Esophagus (tissue), 2 donors: ENCODE results near the gene RBMS2. TPM values are rescaled to one million over a fixed set of nuclear protein-coding genes. Genes with fewer than 3 reads are reported as not detected.

Experiments used
- H3K27ac ChIP-seq, 2 donors: one replicate each; pipeline ENCODE4 v1.5.1; 2013; ENCODE audit warnings: low read depth in 2 of 2, mild to moderate bottlenecking in 2 of 2, inconsistent platforms in 1 of 2, low read length in 1 of 2, moderate library complexity in 1 of 2
- H3K27me3 ChIP-seq, 2 donors: one replicate each; pipeline ENCODE4 v1.6.1; 2013; ENCODE audit warnings: low read length in 2 of 2, control low read depth in 1 of 2, mild to moderate bottlenecking in 1 of 2; ENCODE audit not compliant: insufficient read depth in 2 of 2, control insufficient read depth in 1 of 2
- H3K36me3 ChIP-seq, 2 donors: one replicate each; pipeline ENCODE4 v1.6.1; 2013; ENCODE audit warnings: low read length in 1 of 2; ENCODE audit not compliant: control insufficient read depth in 2 of 2, insufficient read depth in 2 of 2
- H3K4me1 ChIP-seq, 2 donors: one replicate each; pipeline ENCODE4 v1.6.1; 2013; ENCODE audit warnings: low read length in 1 of 2; ENCODE audit not compliant: control insufficient read depth in 2 of 2, insufficient read depth in 2 of 2
- H3K4me3 ChIP-seq, 2 donors: one replicate each; pipeline ENCODE4 v1.5.1; 2013; ENCODE audit warnings: low read length in 2 of 2, mild to moderate bottlenecking in 2 of 2, low read depth in 1 of 2, moderate library complexity in 1 of 2
- H3K9me3 ChIP-seq, 2 donors: one replicate each; pipeline ENCODE4 v1.6.1; 2013; ENCODE audit warnings: mild to moderate bottlenecking in 2 of 2, low read depth in 1 of 2, low read length in 1 of 2, moderate library complexity in 1 of 2; ENCODE audit not compliant: control insufficient read depth in 2 of 2, insufficient read depth in 1 of 2
- whole genome bisulfite sequencing, 2 donors: extraction: QIAGEN DNeasy Blood & Tissue Kit; methylation state at CpG; one replicate each; pipeline ENCODE4 v1.1.7; 2013; 5-methylcytosine and 5-hydroxymethylcytosine counted together
- polyA plus RNA-seq, 2 donors: library from polyadenylated mRNA; stranded (reverse); fragments of 200-250 nt; gene quantifications; one replicate each; pipeline ENCODE4 v1.2.3, GENCODE V29; 2013
- donor health status: healthy with polysubstance abuse.
- donor health status: Bipolar disorder and iron deficiency.

Gene RBMS2
- polyA plus RNA-seq, 2 donors = 3.4 to 6.7 TPM

DNA sequence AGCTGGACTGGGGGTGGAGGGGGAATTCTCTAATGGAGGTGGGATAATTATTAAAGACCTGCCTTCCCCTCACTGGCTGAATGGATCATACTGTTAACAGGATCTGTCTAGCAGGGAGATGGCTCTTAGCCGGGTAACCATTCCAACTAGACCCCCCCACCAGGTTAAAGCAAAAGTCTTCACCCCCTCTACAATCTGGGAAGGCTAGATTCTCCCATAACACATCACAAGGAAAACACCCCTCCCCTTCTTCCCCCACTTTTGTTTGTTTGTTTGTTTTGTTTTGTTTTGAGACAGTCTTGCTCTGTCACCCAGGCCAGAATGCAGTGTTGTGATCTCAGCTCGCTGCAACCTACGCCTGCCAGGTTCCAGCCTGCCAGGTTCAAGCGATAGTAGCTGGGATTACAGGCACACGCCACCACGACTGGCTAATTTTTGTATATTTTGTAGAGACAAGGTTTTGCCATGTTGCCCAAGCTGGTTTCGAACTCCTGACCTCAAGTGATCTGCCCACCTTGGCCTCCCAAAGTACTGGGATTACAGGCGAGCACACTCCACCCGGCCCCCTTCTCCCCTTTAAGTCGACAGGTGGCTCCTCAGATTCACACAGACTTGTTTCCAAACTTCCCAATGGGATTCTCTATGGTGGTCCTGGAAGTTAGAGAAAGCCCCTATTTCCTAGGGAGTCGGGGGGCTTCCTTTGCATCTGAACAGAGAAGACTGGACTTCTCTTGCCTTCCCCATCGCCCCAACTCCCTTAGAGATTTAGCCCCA, 112.0 kb downstream of the RBMS2 start:
- Histone ChIP-seq H3K27me3 (no peaks in the 10 kb centered on the region), H3K27ac (peak overlapping the region; percentile 97 to 100), H3K36me3 (peaks cover 2 to 6% of the 10 kb centered on the region in 2 donors), H3K9me3 (no peaks in the 10 kb centered on the region), H3K4me1 (peaks cover 2 to 17% of the 10 kb centered on the region in 2 donors), H3K4me3 (peak overlapping the region; percentile 76 to 83)
- WGBS, 2 donors = 32 to 33% methylated on average over 12 of the region's 12 CpGs

DNA sequence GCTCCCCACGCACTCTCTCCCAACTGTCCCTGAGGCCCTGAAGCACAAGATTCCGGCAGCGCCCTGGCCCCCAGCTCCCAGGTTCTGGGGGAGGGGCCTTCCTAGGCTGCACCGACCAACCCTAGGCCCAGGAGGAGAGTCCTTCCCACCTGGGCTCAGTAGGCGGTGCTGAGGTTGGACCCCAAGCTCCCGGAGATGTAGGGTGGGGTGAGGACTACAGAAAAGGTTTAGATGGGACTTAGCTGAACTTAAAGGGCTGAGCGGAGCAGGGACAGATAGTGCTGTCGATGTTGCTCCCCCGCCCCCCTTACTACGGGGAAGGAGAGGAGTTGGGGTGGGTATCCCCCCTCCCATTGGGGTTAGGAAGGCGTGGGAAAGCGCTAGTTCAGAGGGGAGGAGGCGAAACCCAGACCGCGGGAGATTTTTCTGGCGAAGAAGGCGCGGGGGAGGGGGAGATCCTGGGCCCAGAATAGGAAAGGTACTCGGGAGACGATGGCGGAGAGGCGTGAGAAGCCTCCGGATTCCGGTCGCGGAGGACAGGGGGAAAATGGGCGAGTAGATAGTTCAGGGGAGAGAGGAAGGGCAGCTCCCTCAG, 112.7 kb downstream of the RBMS2 start:
- peak overlapping the region; percentile 97 to 100 for H3K27ac ChIP-seq
- peaks cover 2 to 17% of the 10 kb centered on the region in 2 donors for H3K4me1 ChIP-seq
- peak overlapping the region; percentile 76 to 83 for H3K4me3 ChIP-seq
- 2 to 3% methylated on average over 27 of the region's 27 CpGs for WGBS, 2 donors
- no peaks in the 10 kb centered on the region for H3K27me3 ChIP-seq
- no peaks in the 10 kb centered on the region for H3K9me3 ChIP-seq
- peaks cover 6 to 7% of the 10 kb centered on the region in 2 donors for H3K36me3 ChIP-seq

DNA sequence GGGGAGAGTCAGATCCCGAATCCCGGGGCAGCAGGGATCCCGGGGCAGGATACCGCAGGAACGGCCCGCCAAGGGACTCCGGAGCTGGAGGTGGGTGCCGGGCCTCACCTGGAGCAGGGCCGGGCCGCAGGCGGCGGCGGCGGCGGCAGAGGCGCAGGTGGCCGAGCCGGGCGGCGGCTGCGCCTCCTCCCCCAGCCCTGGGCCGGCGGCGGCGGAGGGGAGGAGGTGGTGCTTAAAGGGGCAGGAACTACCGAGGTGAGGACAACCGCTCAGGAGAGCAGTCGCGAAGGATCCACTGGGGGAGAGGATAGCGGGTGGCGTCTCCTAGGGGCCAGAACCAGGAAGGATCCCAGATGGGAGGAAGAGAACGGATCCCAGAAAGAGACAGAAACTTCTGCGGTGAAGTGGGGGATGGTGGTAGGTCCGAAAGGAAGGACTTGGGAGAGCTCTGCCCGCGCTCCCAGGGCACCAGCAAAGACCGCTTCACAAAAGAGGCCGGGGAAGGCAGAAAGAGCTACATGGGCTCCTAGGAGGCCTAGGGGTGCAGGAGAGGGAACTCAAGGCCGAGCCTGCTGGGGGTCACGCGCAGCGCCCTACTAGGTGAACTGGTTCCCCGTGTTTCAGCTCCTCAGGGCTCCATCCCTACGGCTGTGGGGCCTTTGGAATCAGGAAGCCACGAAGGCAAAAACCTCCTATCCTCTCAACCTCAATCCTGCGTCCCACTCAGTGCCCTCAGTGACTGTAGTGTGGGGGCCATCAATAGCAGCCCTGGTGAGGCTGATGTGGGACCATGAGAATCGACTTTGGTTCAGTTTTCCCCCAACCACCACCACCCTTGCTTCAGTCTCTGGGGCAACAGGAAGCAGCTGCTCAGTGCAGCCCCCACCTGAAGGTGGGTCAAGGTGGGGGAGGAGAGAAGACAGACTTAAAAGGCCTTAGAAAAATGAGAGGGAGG, 113.5 kb downstream of the RBMS2 start:
- H3K27me3 ChIP-seq = no peaks in the 10 kb centered on the region
- 1% methylated on average over 41 to 47 of the region's 47 CpGs for WGBS, 2 donors
- H3K9me3 ChIP-seq = no peaks in the 10 kb centered on the region
- peaks cover 6 to 10% of the 10 kb centered on the region in 2 donors for H3K36me3 ChIP-seq
- peak overlapping the region; percentile 97 to 100 for H3K27ac ChIP-seq
- peaks cover 2 to 17% of the 10 kb centered on the region in 2 donors for H3K4me1 ChIP-seq
- peak overlapping the region; percentile 76 to 83 for H3K4me3 ChIP-seq

DNA sequence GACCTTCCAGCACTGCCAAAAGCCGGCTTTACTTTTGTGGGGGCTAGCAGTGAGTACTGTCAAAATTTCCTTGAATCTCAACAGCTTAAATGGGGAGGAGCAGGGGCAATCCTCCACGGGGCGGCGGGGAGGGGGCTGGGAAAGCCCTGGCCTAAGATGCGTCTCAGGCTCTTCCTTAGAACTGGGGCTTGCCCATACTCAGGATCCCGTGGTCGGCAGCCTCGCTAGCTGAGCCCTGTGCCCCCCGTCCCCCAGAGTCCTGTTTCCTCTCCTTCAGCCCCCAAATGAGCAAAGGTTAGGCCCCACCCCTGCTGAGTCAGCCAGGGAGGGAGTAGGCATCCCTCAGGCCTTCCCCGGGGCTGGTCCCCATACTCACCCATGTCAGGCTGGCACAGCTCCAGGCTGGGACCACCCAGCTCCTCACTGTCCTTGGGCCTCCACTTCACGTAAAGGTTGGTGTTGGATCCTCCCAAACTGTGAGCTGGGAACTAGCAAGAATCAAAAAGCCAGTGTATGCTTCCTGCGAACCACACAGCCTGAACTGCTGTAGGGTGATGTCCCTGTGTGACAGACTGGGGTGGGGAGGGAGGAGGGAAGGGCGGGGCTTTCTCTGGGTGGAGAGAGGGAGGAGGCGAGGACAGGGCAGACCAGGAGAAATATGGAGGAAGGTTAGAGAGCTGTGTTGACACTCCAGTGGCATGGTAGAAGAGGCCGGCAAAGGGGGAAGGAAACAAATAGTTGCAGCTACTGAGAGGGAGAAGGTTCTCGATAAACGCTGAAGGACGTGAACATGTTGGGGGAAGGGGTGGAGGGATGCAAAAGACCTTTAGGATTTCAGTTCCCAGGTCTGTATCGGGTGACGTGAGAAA, 114.4 kb downstream of the RBMS2 start:
- H3K27me3 ChIP-seq = no peaks in the 10 kb centered on the region
- WGBS, 2 donors = 0 to 1% methylated on average over 20 of the region's 20 CpGs
- H3K36me3 ChIP-seq = peaks cover 6 to 10% of the 10 kb centered on the region in 2 donors
- H3K27ac ChIP-seq = peak overlapping the region; percentile 97 to 100
- H3K9me3 ChIP-seq = no peaks in the 10 kb centered on the region
- H3K4me3 ChIP-seq = peak overlapping the region; percentile 76 to 83
- peaks cover 0 to 12% of the 10 kb centered on the region in 2 donors for H3K4me1 ChIP-seq

DNA sequence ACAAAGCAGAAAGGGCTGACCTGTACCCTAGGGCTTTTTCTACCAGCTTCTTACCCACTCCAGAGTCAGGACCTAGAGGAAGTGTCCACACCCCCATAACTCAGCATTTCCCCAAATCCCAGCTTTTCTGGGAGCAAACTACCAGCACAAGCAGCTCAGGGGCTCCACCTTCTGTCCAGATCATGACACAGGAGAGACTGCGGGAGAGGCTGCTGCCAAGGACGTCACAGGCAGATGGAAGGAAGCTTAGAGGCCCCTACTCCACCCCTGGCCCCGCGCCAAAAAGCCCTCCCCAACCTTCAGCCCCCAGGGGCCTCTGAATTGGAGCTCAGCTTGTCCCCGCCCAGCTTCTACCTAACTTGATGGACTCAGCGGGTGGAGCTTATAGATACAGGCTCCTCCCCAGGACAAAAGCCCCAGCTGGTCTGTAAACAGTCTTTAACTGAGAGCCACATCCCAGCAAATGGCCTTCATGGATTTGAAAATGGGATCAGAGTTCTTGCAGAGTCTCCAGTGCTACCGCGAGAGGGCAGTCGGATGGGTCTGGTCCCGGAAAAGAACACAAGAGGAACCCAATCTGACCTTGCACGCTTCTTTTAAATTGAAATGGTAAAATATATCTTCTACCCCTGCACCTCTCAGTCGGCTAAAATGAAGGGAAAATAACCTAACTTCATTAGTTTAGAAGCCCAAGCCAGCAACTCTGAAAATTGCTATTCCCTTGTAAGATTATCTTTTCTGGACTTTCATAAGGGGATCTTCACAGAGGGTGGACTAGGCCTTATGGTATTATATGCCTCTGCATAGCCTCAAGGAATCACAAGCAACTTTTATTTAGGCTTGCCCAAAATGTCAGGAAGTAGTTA, 115.3 kb downstream of the RBMS2 start:
- 1 to 3% methylated on average over 12 of the region's 12 CpGs for WGBS, 2 donors
- no peaks in the 10 kb centered on the region for H3K27me3 ChIP-seq
- peaks cover 6 to 14% of the 10 kb centered on the region in 2 donors for H3K36me3 ChIP-seq
- H3K9me3 ChIP-seq = no peaks in the 10 kb centered on the region
- H3K4me1 ChIP-seq = peaks cover 0 to 12% of the 10 kb centered on the region in 2 donors
- H3K27ac ChIP-seq = peak overlapping the region; percentile 97 to 100
- H3K4me3 ChIP-seq = peak overlapping the region; percentile 76 to 83

DNA sequence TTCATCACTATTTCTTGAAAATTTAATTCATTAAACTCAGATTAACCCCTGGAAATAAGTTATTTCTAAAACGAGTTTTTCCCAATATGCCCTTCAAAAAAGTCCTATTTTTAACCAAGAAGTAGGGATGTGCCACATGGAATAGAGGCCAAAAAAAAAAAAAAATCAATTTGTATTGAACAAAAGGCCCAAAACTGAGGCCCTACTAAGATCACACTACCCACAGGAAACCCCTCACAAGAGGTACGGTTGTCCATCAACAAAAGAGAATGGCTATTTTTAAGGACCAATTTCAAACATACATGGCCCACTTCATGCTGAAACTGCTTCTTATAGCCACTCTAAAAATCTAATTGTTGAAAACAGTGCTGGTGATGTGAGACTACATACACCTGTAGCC, 116.0 kb downstream of the RBMS2 start:
- peaks cover 0 to 11% of the 10 kb centered on the region in 2 donors for H3K4me1 ChIP-seq

DNA sequence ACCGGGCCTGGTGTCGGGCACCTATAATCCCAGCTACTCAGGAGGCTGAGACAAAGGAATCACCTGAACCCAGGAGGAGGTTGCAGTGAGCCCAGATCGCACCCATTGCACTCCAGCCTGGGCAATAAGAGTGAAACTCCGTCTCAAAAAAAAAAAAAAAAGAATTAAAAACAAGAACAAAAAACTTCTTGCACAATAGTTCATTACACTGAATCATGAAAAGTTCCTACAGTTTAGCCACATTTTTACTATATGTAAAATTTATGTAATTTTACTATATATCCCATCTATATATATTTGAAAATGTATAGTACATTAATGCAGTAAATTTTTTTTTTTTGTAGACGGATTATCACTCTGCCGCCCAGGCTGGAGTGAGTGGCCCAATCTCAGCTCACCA, 119.6 kb downstream of the RBMS2 start:
- peaks cover 14 to 26% of the 10 kb centered on the region in 2 donors for H3K36me3 ChIP-seq
- whole genome bisulfite sequencing, 2 donors = 78 to 88% methylated on average over 6 of the region's 6 CpGs

More for the DNA sequence above, 116.0 kb downstream of the RBMS2 start:
- 50 to 55% methylated on average over 2 of the region's 2 CpGs for WGBS, 2 donors
- Histone ChIP-seq H3K36me3 (peaks cover 9 to 21% of the 10 kb centered on the region in 2 donors), H3K4me3 (no peak overlapping the region), H3K9me3 (no peaks in the 10 kb centered on the region), H3K27me3 (no peaks in the 10 kb centered on the region), H3K27ac (no peak overlapping the region)

DNA sequence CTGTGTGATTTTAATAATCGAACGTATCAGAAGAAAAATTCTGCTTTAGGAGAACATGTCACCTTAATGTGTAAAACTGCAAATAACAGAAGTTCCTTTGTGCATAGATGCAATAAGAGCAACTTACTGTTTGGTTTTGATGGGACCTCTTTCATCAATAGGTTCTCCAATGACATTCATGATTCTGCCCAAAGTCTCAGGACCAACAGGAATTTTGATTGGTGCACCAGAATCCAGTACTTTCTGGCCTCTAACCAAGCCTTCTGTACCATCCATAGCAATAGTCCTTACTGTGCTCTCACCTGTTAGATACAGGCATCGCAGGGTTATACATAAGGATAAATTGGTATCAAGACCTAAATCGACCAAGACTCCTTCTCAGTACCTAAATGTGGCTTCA, 123.0 kb downstream of the RBMS2 start:
- H3K27me3 ChIP-seq = no peaks in the 10 kb centered on the region
- peak overlapping the region in 1 of 2 donors; percentile 85 for H3K27ac ChIP-seq
- no peaks in the 10 kb centered on the region for H3K4me1 ChIP-seq
- 32 to 33% methylated on average over 4 of the region's 4 CpGs for WGBS, 2 donors
- peak overlapping the region; percentile 86 to 99 for H3K4me3 ChIP-seq
- no peaks in the 10 kb centered on the region for H3K9me3 ChIP-seq
- H3K36me3 ChIP-seq = peaks cover 8 to 19% of the 10 kb centered on the region in 2 donors

More for the DNA sequence above, 119.6 kb downstream of the RBMS2 start:
- no peaks in the 10 kb centered on the region for H3K27me3 ChIP-seq
- no peaks in the 10 kb centered on the region for H3K9me3 ChIP-seq
- H3K4me1 ChIP-seq = no peaks in the 10 kb centered on the region
- no peak overlapping the region for H3K27ac ChIP-seq
- no peak overlapping the region for H3K4me3 ChIP-seq
